Ascending aorta (tissue), 2 donors: Measurements from ENCODE around the gene AACS. TPM values are rescaled to one million over a fixed set of nuclear protein-coding genes. Genes with fewer than 3 reads are reported as not detected.

ENCODE experiments used
- DNase-seq, 2 donors: peaks; one replicate each; pipeline ENCODE4 v3.0.0-alpha.2; 2019; ENCODE audit warnings: low spot score in 2 of 2
- H3K27ac ChIP-seq, 2 donors: fragments of 200-600 bp; sonication (generic); one replicate each; pipeline ENCODE4 v1.5.1; 2016 to 2017; ENCODE audit warnings: mild to moderate bottlenecking in 1 of 2
- H3K27me3 ChIP-seq: fragments of 200-600 bp; sonication (generic); one replicate; pipeline ENCODE4 v1.5.1; 2017
- H3K36me3 ChIP-seq, 2 donors: fragments of 200-600 bp; sonication (generic); one replicate each; pipeline ENCODE4 v1.5.1; 2016
- H3K4me1 ChIP-seq, 2 donors: fragments of 200-600 bp; sonication (generic); one replicate each; pipeline ENCODE4 v1.5.1; 2016 to 2017; ENCODE audit warnings: mild to moderate bottlenecking in 1 of 2
- H3K4me3 ChIP-seq, 2 donors: fragments of 200-600 bp; sonication (generic); one replicate each; pipeline ENCODE4 v1.5.1; 2016 to 2017; ENCODE audit warnings: mild to moderate bottlenecking in 1 of 2
- H3K9me3 ChIP-seq, 2 donors: fragments of 200-600 bp; sonication (generic); one replicate each; pipeline ENCODE4 v1.5.1; 2016
- intact Hi-C: fragments of 100-400 bp; cut with DNase I; formaldehyde crosslinking; loops from one replicate; pipeline ENCODE4 v1.15.1; 2023
- total RNA-seq: library from RNA; depleted of rRNA; stranded (reverse); fragments of >200 nt; gene quantifications from one replicate; pipeline ENCODE4 v1.1.0, GENCODE V29; 2016
- TF ChIP-seq, protein P1 (sequence below), 3 experiments: fragments of 200-600 bp in 2 of 3; fragments of 450-650 bp in 1 of 3; sonication (generic) in 2 of 3; IDR thresholded peaks; one replicate each; pipeline ENCODE4 v1.5.1; 2016 to 2019; ENCODE audit warnings: antibody characterized with exemption in 3 of 3, mild to moderate bottlenecking in 1 of 3, moderate library complexity in 1 of 3

The AACS gene
- total RNA-seq, 1 donor from 2014 or later: 7.0 TPM

DNA sequence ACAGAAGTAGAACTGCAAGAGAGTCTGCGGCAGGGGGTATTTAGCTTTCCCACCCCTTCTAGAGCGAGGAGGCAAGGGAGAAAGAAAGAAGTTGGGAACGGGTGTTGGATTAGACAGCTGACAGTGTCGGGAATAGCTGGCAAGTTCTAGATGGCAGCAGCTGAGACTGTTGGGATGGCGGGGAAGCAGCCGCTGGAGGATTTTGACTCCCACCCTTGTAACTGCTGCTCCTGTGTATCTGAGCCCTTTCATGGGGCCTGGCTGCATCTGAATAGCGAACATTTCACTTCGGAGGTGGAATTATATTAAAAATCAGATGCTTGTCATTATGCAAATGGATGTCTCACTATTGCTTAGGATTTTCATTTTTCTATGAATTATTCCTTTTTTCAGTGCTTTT is 104.6 kb downstream of the AACS start:
- no peak for DNase-seq
- intact Hi-C loops: no loop called here
- TF ChIP-seq, protein P1, sequence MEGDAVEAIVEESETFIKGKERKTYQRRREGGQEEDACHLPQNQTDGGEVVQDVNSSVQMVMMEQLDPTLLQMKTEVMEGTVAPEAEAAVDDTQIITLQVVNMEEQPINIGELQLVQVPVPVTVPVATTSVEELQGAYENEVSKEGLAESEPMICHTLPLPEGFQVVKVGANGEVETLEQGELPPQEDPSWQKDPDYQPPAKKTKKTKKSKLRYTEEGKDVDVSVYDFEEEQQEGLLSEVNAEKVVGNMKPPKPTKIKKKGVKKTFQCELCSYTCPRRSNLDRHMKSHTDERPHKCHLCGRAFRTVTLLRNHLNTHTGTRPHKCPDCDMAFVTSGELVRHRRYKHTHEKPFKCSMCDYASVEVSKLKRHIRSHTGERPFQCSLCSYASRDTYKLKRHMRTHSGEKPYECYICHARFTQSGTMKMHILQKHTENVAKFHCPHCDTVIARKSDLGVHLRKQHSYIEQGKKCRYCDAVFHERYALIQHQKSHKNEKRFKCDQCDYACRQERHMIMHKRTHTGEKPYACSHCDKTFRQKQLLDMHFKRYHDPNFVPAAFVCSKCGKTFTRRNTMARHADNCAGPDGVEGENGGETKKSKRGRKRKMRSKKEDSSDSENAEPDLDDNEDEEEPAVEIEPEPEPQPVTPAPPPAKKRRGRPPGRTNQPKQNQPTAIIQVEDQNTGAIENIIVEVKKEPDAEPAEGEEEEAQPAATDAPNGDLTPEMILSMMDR (IDR thresholded peaks at IDR 0.05): no peak

DNA sequence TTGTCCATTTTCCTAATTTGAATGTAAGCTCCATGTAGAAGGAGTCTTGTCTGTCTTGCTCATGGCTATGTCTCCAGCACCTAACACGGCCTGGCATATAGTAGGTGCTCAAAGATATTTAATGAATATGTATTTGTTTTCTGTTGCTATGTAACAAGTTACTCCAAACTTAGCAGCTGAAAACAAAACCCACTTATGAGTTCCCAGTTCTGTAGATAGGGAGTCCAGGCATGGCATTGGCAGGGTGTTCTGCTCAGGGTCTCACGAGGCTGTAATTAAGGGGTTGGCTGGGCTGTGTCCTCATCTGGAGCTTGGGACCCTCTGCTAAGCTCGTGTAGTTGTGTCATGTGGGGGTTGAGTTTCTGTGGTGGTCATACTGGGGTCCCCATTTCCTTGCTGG is 106.0 kb downstream of the AACS start:
- H3K9me3 ChIP-seq: no peaks in the 10 kb centered on the region
- no peaks in the 10 kb centered on the region for H3K36me3 ChIP-seq
- intact Hi-C loops: no loop called here
- no peak overlapping the region for H3K4me3 ChIP-seq
- no peak overlapping the region for H3K27ac ChIP-seq
- H3K27me3 ChIP-seq: no peaks in the 10 kb centered on the region
- no peak for DNase-seq
- no peaks in the 10 kb centered on the region for H3K4me1 ChIP-seq
- TF ChIP-seq, protein P1 (IDR thresholded peaks at IDR 0.05): no peak

More for the DNA sequence above, 104.6 kb downstream of the AACS start:
- no peaks in the 10 kb centered on the region for H3K4me1 ChIP-seq
- H3K4me3 ChIP-seq: no peak overlapping the region
- H3K27me3 ChIP-seq: no peaks in the 10 kb centered on the region
- no peaks in the 10 kb centered on the region for H3K9me3 ChIP-seq
- H3K27ac ChIP-seq: no peak overlapping the region
- H3K36me3 ChIP-seq: no peaks in the 10 kb centered on the region

DNA sequence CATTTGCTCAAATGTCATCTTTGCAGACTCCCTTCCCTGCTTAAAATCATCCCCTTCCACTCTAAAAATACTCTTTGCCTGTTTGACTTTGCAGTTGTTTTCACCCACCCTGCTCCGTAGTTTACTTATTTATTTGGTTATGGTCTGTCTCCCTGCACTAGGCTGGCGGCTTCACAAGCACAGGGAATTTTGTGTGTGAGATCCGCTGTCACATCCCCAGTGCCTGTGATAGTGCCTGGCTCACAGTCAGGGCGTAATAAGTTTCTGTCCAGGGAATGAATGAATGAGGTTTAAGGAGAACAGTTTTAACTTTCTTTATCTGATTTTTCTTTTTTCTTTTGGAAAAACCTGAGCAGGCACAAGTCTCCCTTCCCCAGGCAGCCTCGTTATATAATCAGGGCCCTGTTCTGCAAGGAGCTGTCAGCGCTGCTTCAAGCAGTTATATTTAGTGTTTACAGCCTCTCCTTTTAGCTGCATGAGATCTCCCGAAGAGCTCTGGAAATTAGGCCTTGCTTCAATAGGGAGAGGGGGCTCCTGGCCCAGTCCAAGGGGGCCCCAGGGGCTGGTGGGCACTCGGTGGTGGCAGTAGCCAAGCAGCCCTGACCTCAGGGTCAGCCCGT is 107.1 kb downstream of the AACS start:
- intact Hi-C loops: no loop called here
- Histone ChIP-seq H3K4me1 (no peaks in the 10 kb centered on the region), H3K27ac (no peak overlapping the region), H3K9me3 (no peaks in the 10 kb centered on the region), H3K36me3 (no peaks in the 10 kb centered on the region), H3K4me3 (no peak overlapping the region), H3K27me3 (no peaks in the 10 kb centered on the region)
- DNase-seq: no peak
- TF ChIP-seq, protein P1 (IDR thresholded peaks at IDR 0.05): no peak

DNA sequence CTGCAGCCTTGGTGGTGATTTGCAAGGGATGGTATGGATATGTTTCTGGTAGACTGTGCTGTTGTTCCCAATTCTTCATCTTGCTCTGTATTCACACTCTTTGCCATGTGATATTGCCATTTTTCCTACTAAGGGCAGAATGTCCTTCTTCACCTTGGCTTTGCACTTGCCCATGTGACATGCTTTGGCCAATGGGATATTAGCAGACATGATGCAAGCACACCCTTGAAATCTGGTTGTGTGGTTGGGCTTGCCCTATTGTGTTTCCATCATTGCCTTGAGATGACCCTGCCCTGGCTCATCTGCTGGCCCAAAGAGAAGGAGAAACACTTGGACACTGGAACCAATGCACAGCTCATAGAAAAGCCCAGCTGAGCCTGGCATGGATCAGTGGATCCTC is 110.3 kb downstream of the AACS start:
- intact Hi-C loops: no loop called here
- no peaks in the 10 kb centered on the region for H3K27me3 ChIP-seq
- DNase-seq: no peak
- no peak overlapping the region for H3K4me3 ChIP-seq
- no peaks in the 10 kb centered on the region for H3K9me3 ChIP-seq
- H3K4me1 ChIP-seq: no peaks in the 10 kb centered on the region
- H3K36me3 ChIP-seq: no peaks in the 10 kb centered on the region
- TF ChIP-seq, protein P1 (IDR thresholded peaks at IDR 0.05): no peak
- H3K27ac ChIP-seq: no peak overlapping the region

DNA sequence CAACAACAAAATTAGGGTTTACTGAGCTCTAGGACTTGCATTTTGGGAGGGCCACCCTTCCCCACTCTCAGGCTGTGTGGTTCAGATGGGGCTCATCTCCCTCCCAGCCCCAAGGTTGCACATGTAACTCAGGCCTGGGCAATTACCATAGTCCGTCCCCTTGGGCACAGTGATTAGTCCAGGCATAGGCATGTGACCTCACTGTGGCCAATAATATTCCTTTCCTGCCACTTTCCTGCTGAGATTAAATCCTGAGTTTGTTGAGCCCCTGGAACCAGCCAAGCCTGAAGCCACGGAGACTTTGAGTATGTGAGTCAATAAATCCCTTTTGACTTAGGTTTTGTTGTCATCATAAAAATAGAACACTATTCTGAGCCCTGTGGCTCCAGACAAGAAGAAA is 113.0 kb downstream of the AACS start:
- DNase-seq: no peak
- TF ChIP-seq, protein P1 (IDR thresholded peaks at IDR 0.05): no peak
- Histone ChIP-seq H3K9me3 (no peaks in the 10 kb centered on the region), H3K27me3 (no peaks in the 10 kb centered on the region), H3K36me3 (no peaks in the 10 kb centered on the region), H3K27ac (no peak overlapping the region), H3K4me3 (no peak overlapping the region), H3K4me1 (peaks cover 0 to under 1% of the 10 kb centered on the region in 2 donors)
- intact Hi-C loops: no loop called here

DNA sequence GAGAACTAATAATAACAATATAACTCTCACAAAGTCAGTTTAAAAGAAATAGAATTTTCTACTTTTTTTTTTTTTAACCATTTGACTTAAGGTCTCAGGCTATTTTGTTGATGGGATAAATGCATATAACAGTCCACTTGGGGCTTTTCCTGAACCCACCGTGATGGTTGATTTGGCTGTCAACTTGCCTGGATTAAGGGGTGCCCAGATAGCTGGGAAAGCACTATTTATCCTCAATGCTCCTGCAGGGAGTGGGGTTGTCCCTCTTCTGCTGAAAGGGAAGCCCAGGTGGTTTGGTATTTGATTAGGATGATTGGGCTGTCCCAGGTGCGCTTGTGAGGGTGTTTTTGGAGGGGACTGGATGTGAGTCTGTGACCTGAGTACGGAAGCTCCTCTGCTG is 114.9 kb downstream of the AACS start:
- no peaks in the 10 kb centered on the region for H3K36me3 ChIP-seq
- DNase-seq: no peak
- peaks cover 0 to 5% of the 10 kb centered on the region in 2 donors for H3K4me1 ChIP-seq
- no peaks in the 10 kb centered on the region for H3K9me3 ChIP-seq
- TF ChIP-seq, protein P1 (IDR thresholded peaks at IDR 0.05): no peak
- intact Hi-C loops: loop anchor here (10.0 kb wide), 1 partner anchor 155 kb away; no protein-coding TSS in a partner anchor
- H3K27me3 ChIP-seq: no peaks in the 10 kb centered on the region
- no peak overlapping the region for H3K4me3 ChIP-seq
- H3K27ac ChIP-seq: no peak overlapping the region
